Neural progenitor cell (in vitro differentiated cells): Measurements from ENCODE around the gene CRTC3. TPM values are rescaled to one million over a fixed set of nuclear protein-coding genes. Genes with fewer than 3 reads are reported as not detected.

ENCODE experiments used
- DNase-seq: peaks from one replicate; pipeline ENCODE4 v3.0.0-alpha.2; 2016; ENCODE audit warnings: low spot score
- H2AFZ ChIP-seq: fragments of 200-600 bp; sonication (generic); replicated peaks from 2 replicates; pipeline ENCODE4 v1.6.1; 2016; ENCODE audit warnings: antibody characterized with exemption
- H3F3A ChIP-seq: fragments of 200-600 bp; sonication (generic); 2 replicates; pipeline ENCODE4 v1.6.1; 2016; ENCODE audit warnings: antibody characterized with exemption, low read depth
- H3K27ac ChIP-seq: fragments of 200-600 bp; sonication (generic); 2 replicates; pipeline ENCODE4 v1.5.1; 2016; ENCODE audit warnings: mild to moderate bottlenecking
- H3K27me3 ChIP-seq: fragments of 200-600 bp; sonication (generic); 2 replicates; pipeline ENCODE4 v1.6.1; 2016; ENCODE audit warnings: mild to moderate bottlenecking, moderate library complexity
- H3K36me3 ChIP-seq: fragments of 200-600 bp; sonication (generic); 2 replicates; pipeline ENCODE4 v1.5.1; 2016
- H3K4me1 ChIP-seq: fragments of 200-600 bp; sonication (generic); 2 replicates; pipeline ENCODE4 v1.6.1; 2016; ENCODE audit warnings: mixed run types
- H3K4me2 ChIP-seq: fragments of 200-600 bp; sonication (generic); 2 replicates; pipeline ENCODE4 v1.6.1; 2016
- H3K4me3 ChIP-seq: fragments of 200-600 bp; sonication (generic); 2 replicates; pipeline ENCODE4 v1.5.1; 2016
- H3K79me2 ChIP-seq: fragments of 200-600 bp; sonication (generic); 2 replicates; pipeline ENCODE4 v1.6.1; 2016; ENCODE audit warnings: low read depth
- H3K9ac ChIP-seq: fragments of 200-600 bp; sonication (generic); 2 replicates; pipeline ENCODE4 v1.6.1; 2016
- H3K9me3 ChIP-seq: fragments of 200-600 bp; sonication (generic); 2 replicates; pipeline ENCODE4 v1.5.1; 2016; ENCODE audit warnings: low read depth
- H4K20me1 ChIP-seq: fragments of 200-600 bp; sonication (generic); 2 replicates; pipeline ENCODE4 v1.6.1; 2016; ENCODE audit warnings: low read depth
- H3K27ac Mint-ChIP-seq: 3 replicates; pipeline ENCODE4 v1.8.0; 2021; ENCODE audit warnings: mixed read lengths
- H3K27me3 Mint-ChIP-seq: 2 replicates; pipeline ENCODE4 v1.8.0; 2022; ENCODE audit warnings: low read depth, mild to moderate bottlenecking, inconsistent platforms, moderate library complexity, mixed read lengths; ENCODE audit not compliant: insufficient read depth
- H3K36me3 Mint-ChIP-seq: 3 replicates; pipeline ENCODE4 v1.8.0; 2021; ENCODE audit warnings: mixed read lengths
- H3K4me1 Mint-ChIP-seq: 3 replicates; pipeline ENCODE4 v1.8.0; 2021; ENCODE audit warnings: mixed read lengths
- H3K4me3 Mint-ChIP-seq: 3 replicates; pipeline ENCODE4 v1.8.0; 2021; ENCODE audit warnings: mild to moderate bottlenecking, moderate library complexity, mixed read lengths
- H3K9me3 Mint-ChIP-seq: 3 replicates; pipeline ENCODE4 v1.8.0; 2020; ENCODE audit warnings: mixed read lengths
- EZH2 ChIP-seq: fragments of 200-600 bp; sonication (generic); IDR thresholded peaks from 2 replicates; pipeline ENCODE4 v1.6.1; 2017; ENCODE audit warnings: antibody characterized with exemption, mild to moderate bottlenecking, moderate library complexity
- EZH2phosphoT487 ChIP-seq: fragments of 200-600 bp; sonication (generic); IDR thresholded peaks from 2 replicates; pipeline ENCODE4 v1.6.1; 2017; ENCODE audit warnings: antibody characterized with exemption
- total RNA-seq: library from RNA; depleted of rRNA; stranded (reverse); fragments of >200 nt; gene quantifications from 2 replicates; pipeline ENCODE4 v1.2.3, GENCODE V29; 2015; ENCODE audit warnings: low replicate concordance
- TF ChIP-seq, protein P1 (sequence below): fragments of 200-600 bp; sonication (generic); IDR thresholded peaks from 2 replicates; pipeline ENCODE4 v1.5.1; 2017; ENCODE audit warnings: antibody characterized with exemption, mild to moderate bottlenecking

Gene CRTC3
- total RNA-seq, 1 donor from 2014 or later: 4.9 TPM

GRCh38 chr15:90619939-90620338, 90.2 kb downstream of the CRTC3 start:
- H3K27ac Mint-ChIP-seq: no peak overlapping the region
- Histone ChIP-seq H3K27ac (no peak overlapping the region), H2AFZ (no peak overlapping the region), H3F3A (no peaks in the 10 kb centered on the region), H3K4me2 (no peak overlapping the region), H4K20me1 (no peaks in the 10 kb centered on the region), H3K27me3 (no peaks in the 10 kb centered on the region), H3K9me3 (no peaks in the 10 kb centered on the region), H3K4me3 (no peak overlapping the region), H3K9ac (no peak overlapping the region), H3K79me2 (no peaks in the 10 kb centered on the region), H3K4me1 (peaks cover 11% of the 10 kb centered on the region), H3K36me3 (no peaks in the 10 kb centered on the region)
- H3K4me3 Mint-ChIP-seq: no peak overlapping the region
- H3K9me3 Mint-ChIP-seq: no peaks in the 10 kb centered on the region
- peaks cover 3% of the 10 kb centered on the region for H3K27me3 Mint-ChIP-seq
- DNase-seq: no peak
- no peaks in the 10 kb centered on the region for H3K4me1 Mint-ChIP-seq
- H3K36me3 Mint-ChIP-seq: peaks cover 9% of the 10 kb centered on the region
- TF ChIP-seq EZH2phosphoT487 (no peak), EZH2 (no peak)
- TF ChIP-seq, protein P1, sequence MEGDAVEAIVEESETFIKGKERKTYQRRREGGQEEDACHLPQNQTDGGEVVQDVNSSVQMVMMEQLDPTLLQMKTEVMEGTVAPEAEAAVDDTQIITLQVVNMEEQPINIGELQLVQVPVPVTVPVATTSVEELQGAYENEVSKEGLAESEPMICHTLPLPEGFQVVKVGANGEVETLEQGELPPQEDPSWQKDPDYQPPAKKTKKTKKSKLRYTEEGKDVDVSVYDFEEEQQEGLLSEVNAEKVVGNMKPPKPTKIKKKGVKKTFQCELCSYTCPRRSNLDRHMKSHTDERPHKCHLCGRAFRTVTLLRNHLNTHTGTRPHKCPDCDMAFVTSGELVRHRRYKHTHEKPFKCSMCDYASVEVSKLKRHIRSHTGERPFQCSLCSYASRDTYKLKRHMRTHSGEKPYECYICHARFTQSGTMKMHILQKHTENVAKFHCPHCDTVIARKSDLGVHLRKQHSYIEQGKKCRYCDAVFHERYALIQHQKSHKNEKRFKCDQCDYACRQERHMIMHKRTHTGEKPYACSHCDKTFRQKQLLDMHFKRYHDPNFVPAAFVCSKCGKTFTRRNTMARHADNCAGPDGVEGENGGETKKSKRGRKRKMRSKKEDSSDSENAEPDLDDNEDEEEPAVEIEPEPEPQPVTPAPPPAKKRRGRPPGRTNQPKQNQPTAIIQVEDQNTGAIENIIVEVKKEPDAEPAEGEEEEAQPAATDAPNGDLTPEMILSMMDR: no peak

DNA sequence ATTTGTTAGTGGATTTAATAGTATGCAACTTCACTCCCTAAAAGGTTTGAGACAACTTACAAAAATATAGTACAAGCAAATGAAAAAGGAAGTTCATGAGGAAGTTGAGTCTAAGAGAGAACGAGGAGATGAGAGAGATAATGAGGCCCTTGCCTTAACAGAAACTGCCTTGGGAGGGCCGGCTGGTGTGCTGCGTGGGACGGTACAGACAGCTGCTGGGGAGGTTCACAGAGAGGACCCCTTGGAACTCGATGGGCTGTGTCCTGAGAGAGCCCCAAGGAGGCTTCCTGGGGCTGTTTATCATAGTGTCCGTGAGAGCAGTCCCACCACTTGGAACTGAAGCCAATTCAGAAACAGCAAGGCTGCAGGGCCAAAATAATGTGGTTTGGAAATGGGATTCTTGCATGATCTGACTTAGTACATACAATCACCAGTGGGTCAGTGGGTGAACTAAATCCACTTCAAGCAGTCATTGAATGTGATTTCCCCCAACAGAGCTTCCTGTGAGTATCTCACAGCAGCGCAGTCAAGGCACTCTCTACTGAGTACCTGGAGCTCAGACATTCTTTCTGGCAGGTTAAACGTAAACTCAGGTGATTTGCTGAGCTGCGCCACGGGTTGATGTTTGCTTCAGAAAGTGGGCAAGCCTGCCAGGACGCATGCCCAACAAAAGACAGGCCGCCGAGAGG, 90.8 kb downstream of the CRTC3 start:
- Histone ChIP-seq H3F3A (no peaks in the 10 kb centered on the region), H3K36me3 (no peaks in the 10 kb centered on the region), H3K4me3 (no peak overlapping the region), H2AFZ (no peak overlapping the region), H3K27me3 (no peaks in the 10 kb centered on the region), H3K79me2 (no peaks in the 10 kb centered on the region), H3K4me2 (no peak overlapping the region), H3K27ac (no peak overlapping the region), H3K9ac (no peak overlapping the region), H4K20me1 (no peaks in the 10 kb centered on the region), H3K9me3 (no peaks in the 10 kb centered on the region), H3K4me1 (peaks cover 11% of the 10 kb centered on the region)
- no peaks in the 10 kb centered on the region for H3K9me3 Mint-ChIP-seq
- peaks cover 8% of the 10 kb centered on the region for H3K36me3 Mint-ChIP-seq
- no peak overlapping the region for H3K27ac Mint-ChIP-seq
- H3K27me3 Mint-ChIP-seq: peaks cover 3% of the 10 kb centered on the region
- TF ChIP-seq, protein P1: no peak
- no peak for TF ChIP-seq EZH2phosphoT487
- no peak overlapping the region for H3K4me3 Mint-ChIP-seq
- no peaks in the 10 kb centered on the region for H3K4me1 Mint-ChIP-seq
- DNase-seq: no peak

- H4K20me1 ChIP-seq: no peaks in the 10 kb centered on the region
- H3K4me3 ChIP-seq: no peak overlapping the region
- peaks cover 11% of the 10 kb centered on the region for H3K4me1 ChIP-seq
- Mint-ChIP-seq H3K4me3 (no peak overlapping the region), H3K27ac (no peak overlapping the region), H3K36me3 (peaks cover 4% of the 10 kb centered on the region), H3K9me3 (no peaks in the 10 kb centered on the region), H3K27me3 (peaks cover 3% of the 10 kb centered on the region), H3K4me1 (no peaks in the 10 kb centered on the region)
- no peaks in the 10 kb centered on the region for H3K79me2 ChIP-seq
- H3K27ac ChIP-seq: no peak overlapping the region
- no peak for DNase-seq
- no peak overlapping the region for H3K9ac ChIP-seq
- no peaks in the 10 kb centered on the region for H3F3A ChIP-seq
- TF ChIP-seq, protein P1: no peak
- TF ChIP-seq EZH2phosphoT487 (no peak), EZH2 (no peak)
- H3K27me3 ChIP-seq: no peaks in the 10 kb centered on the region
- H3K9me3 ChIP-seq: no peaks in the 10 kb centered on the region
- no peaks in the 10 kb centered on the region for H3K36me3 ChIP-seq
- H3K4me2 ChIP-seq: no peak overlapping the region
- H2AFZ ChIP-seq: no peak overlapping the region
Observed at GRCh38 chr15:90623854-90624253, 94.1 kb downstream of the CRTC3 start.
